Liver (tissue), 9 donors: ENCODE data around the gene PYGB. TPM values are rescaled to one million over a fixed set of nuclear protein-coding genes. Genes with fewer than 3 reads are reported as not detected.

ENCODE experiments used
- DNase-seq: peaks from one replicate; pipeline ENCODE4 v3.0.0-alpha.2; 2017; ENCODE audit warnings: low spot score
- H3K27ac ChIP-seq, 2 donors: one replicate each; pipeline ENCODE4 v1.7.0; 2013; ENCODE audit warnings: inconsistent platforms in 2 of 2, low read length in 2 of 2, control low read depth in 1 of 2, low read depth in 1 of 2, mild to moderate bottlenecking in 1 of 2
- H3K27me3 ChIP-seq, 4 donors: one replicate each; pipeline versions ENCODE4 v1.6.1 to v1.7.0; 2013; ENCODE audit warnings: low read length in 3 of 4, inconsistent platforms in 1 of 4, mild to moderate bottlenecking in 1 of 4, moderate library complexity in 1 of 4; ENCODE audit not compliant: control insufficient read depth in 4 of 4, insufficient read depth in 4 of 4
- H3K36me3 ChIP-seq, 4 donors: one replicate each; pipeline versions ENCODE4 v1.6.1 to v1.7.0; 2013; ENCODE audit warnings: low read length in 3 of 4, mild to moderate bottlenecking in 3 of 4, low read depth in 1 of 4, moderate library complexity in 1 of 4; ENCODE audit not compliant: control insufficient read depth in 4 of 4, insufficient read depth in 3 of 4
- H3K4me1 ChIP-seq, 4 donors: one replicate each; pipeline versions ENCODE4 v1.6.1 to v1.7.0; 2013; ENCODE audit warnings: low read length in 3 of 4, mild to moderate bottlenecking in 3 of 4, moderate library complexity in 1 of 4; ENCODE audit not compliant: control insufficient read depth in 4 of 4, insufficient read depth in 4 of 4
- H3K4me3 ChIP-seq, 3 donors: one replicate each; pipeline versions ENCODE4 v1.6.1 to v1.7.0; 2013; ENCODE audit warnings: low read length in 3 of 3, control low read depth in 1 of 3, low read depth in 1 of 3, mild to moderate bottlenecking in 1 of 3
- H3K9ac ChIP-seq, 2 donors: one replicate each; pipeline ENCODE4 v1.7.0; 2013; ENCODE audit warnings: low read length in 2 of 2, mild to moderate bottlenecking in 2 of 2, moderate library complexity in 2 of 2, control low read depth in 1 of 2, low read depth in 1 of 2
- H3K9me3 ChIP-seq, 4 donors: one replicate each; pipeline versions ENCODE4 v1.6.1 to v1.7.0; 2013; ENCODE audit warnings: low read length in 3 of 4; ENCODE audit not compliant: control insufficient read depth in 4 of 4
- CTCF ChIP-seq: fragments of 150-350 bp; IDR thresholded peaks from 2 replicates; pipeline ENCODE4 v1.5.1; 2017; ENCODE audit warnings: improper control_type of control experiment, low read depth, low read length; ENCODE audit not compliant: missing input control
- EGR1 ChIP-seq, 2 donors: IDR thresholded peaks; 2 replicates each; pipeline ENCODE4 v1.6.1; 2016 to 2018; ENCODE audit warnings: antibody characterized with exemption in 2 of 2, low read depth in 2 of 2
- FOXA1 ChIP-seq: IDR thresholded peaks from 2 replicates; pipeline ENCODE4 v1.6.1; 2016; ENCODE audit warnings: antibody characterized with exemption
- GABPA ChIP-seq, 2 donors: IDR thresholded peaks in 1 of 2; conservative IDR thresholded peaks in 1 of 2; 2 replicates each; pipeline ENCODE4 v1.6.1; 2016; ENCODE audit warnings: antibody characterized with exemption in 2 of 2, mild to moderate bottlenecking in 1 of 2, moderate library complexity in 1 of 2
- HNF4G ChIP-seq: IDR thresholded peaks from 2 replicates; pipeline ENCODE4 v1.6.1; 2016; ENCODE audit warnings: antibody characterized with exemption
- JUND ChIP-seq, 2 donors: IDR thresholded peaks; 2 replicates each; pipeline ENCODE4 v1.6.1; 2016; ENCODE audit warnings: antibody characterized with exemption in 2 of 2
- MAX ChIP-seq: IDR thresholded peaks from 2 replicates; pipeline ENCODE4 v1.6.1; 2016; ENCODE audit warnings: antibody characterized with exemption
- RAD21 ChIP-seq, 2 donors: IDR thresholded peaks; 2 replicates each; pipeline ENCODE4 v1.6.1; 2016; ENCODE audit warnings: antibody characterized with exemption in 2 of 2, mild to moderate bottlenecking in 2 of 2
- RXRA ChIP-seq, 2 donors: IDR thresholded peaks; 2 replicates each; pipeline ENCODE4 v1.6.1; 2017 to 2018; ENCODE audit warnings: antibody characterized with exemption in 2 of 2, mild to moderate bottlenecking in 1 of 2
- TAF1 ChIP-seq: conservative IDR thresholded peaks from 2 replicates; pipeline ENCODE4 v1.6.1; 2016; ENCODE audit warnings: antibody characterized with exemption, mild to moderate bottlenecking
- YY1 ChIP-seq: IDR thresholded peaks from 2 replicates; pipeline ENCODE4 v1.6.1; 2016; ENCODE audit warnings: antibody characterized with exemption, mild to moderate bottlenecking
- WGBS: extraction: QIAGEN DNeasy Blood & Tissue Kit; methylation state at CpG from one replicate; pipeline ENCODE4 v1.1.7; 2013; 5-methylcytosine and 5-hydroxymethylcytosine counted together
- polyA plus RNA-seq, 2 donors: library from polyadenylated mRNA; stranded (reverse) in 1 of 2; unstranded in 1 of 2; fragments of 200-250 nt in 1 of 2; fragments of >200 nt in 1 of 2; fragmentation: Nextera tagmentation in 1 of 2; extraction: Ambion mirVana in 1 of 2; gene quantifications; one replicate each; pipeline versions ENCODE4 v1.2.1 to v1.2.3, GENCODE V29; 2013 to 2015
- total RNA-seq, 2 donors: library from RNA; depleted of rRNA; stranded (reverse); fragments of >200 nt; gene quantifications; one replicate each; pipeline ENCODE4 v1.2.3, GENCODE V29; 2014
- TF ChIP-seq, protein P1 (sequence below): IDR thresholded peaks from 2 replicates; pipeline ENCODE4 v1.6.1; 2016; ENCODE audit warnings: antibody characterized with exemption, mild to moderate bottlenecking
- donor health status: healthy.
- donor health status: healthy.
- donor health status: healthy.
- donor health status: healthy.
- donor health status: healthy.

The PYGB gene
- total and polyA plus RNA-seq, 4 donors, result 3.6 to 11.7 (median 9.8) TPM

GRCh38 chr20:25206063-25206403 lies 41.9 kb upstream of the PYGB start:
- Histone ChIP-seq H3K27me3 (no peaks in the 10 kb centered on the region), H3K4me1 (no peaks in the 10 kb centered on the region), H3K4me3 (no peak overlapping the region), H3K27ac (no peak overlapping the region), H3K36me3 (peaks cover 0 to 3% (median 2%) of the 10 kb centered on the region in 4 donors), H3K9me3 (no peaks in the 10 kb centered on the region), H3K9ac (no peak overlapping the region)
- TF ChIP-seq RAD21 (IDR thresholded peaks at IDR 0.05) (no peak), CTCF (no peak), GABPA (IDR thresholded peaks at IDR 0.05 in 1 of 2, conservative IDR thresholded peaks at IDR 0.05 in 1 of 2) (no peak), MAX (no peak), RXRA (IDR thresholded peaks at IDR 0.05) (no peak), TAF1 (no peak)
- DNase-seq, result no peak
- WGBS, result 93% methylated on average over 9 of the region's 9 CpGs

DNA sequence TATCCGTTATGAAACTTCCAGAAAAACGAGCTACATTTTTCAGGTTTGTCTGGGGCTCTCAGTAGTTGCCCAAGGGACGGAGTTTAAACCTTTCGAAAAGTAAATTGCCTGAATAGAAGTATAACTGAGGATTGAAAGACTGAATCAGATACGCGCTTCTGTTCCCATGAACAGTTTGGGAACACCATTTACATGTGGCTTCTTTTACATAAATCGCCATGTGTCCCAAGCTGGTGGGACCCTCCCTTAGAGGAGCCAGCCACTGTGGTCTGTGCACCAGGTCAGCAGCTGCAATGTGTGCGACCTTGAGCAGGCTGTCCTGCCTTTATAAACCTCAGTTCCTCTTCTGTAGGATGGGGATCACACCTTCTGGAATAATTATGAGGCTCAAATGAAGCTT lies 41.3 kb upstream of the PYGB start:
- Histone ChIP-seq H3K27me3 (no peaks in the 10 kb centered on the region), H3K4me3 (no peak overlapping the region), H3K27ac (no peak overlapping the region), H3K4me1 (no peaks in the 10 kb centered on the region), H3K9me3 (no peaks in the 10 kb centered on the region), H3K9ac (no peak overlapping the region), H3K36me3 (peaks cover 0 to 3% (median 2%) of the 10 kb centered on the region in 4 donors)
- TF ChIP-seq, protein P1, sequence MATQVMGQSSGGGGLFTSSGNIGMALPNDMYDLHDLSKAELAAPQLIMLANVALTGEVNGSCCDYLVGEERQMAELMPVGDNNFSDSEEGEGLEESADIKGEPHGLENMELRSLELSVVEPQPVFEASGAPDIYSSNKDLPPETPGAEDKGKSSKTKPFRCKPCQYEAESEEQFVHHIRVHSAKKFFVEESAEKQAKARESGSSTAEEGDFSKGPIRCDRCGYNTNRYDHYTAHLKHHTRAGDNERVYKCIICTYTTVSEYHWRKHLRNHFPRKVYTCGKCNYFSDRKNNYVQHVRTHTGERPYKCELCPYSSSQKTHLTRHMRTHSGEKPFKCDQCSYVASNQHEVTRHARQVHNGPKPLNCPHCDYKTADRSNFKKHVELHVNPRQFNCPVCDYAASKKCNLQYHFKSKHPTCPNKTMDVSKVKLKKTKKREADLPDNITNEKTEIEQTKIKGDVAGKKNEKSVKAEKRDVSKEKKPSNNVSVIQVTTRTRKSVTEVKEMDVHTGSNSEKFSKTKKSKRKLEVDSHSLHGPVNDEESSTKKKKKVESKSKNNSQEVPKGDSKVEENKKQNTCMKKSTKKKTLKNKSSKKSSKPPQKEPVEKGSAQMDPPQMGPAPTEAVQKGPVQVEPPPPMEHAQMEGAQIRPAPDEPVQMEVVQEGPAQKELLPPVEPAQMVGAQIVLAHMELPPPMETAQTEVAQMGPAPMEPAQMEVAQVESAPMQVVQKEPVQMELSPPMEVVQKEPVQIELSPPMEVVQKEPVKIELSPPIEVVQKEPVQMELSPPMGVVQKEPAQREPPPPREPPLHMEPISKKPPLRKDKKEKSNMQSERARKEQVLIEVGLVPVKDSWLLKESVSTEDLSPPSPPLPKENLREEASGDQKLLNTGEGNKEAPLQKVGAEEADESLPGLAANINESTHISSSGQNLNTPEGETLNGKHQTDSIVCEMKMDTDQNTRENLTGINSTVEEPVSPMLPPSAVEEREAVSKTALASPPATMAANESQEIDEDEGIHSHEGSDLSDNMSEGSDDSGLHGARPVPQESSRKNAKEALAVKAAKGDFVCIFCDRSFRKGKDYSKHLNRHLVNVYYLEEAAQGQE, result no peak
- TF ChIP-seq MAX, result no peak
- TF ChIP-seq YY1, result no peak
- TF ChIP-seq TAF1, result no peak
- no peak for TF ChIP-seq JUND (IDR thresholded peaks at IDR 0.05)
- TF ChIP-seq GABPA (IDR thresholded peaks at IDR 0.05 in 1 of 2, conservative IDR thresholded peaks at IDR 0.05 in 1 of 2), result no peak
- no peak for TF ChIP-seq EGR1 (IDR thresholded peaks at IDR 0.05; ENCODE audit: low read depth in 2 of 2)
- no peak for TF ChIP-seq FOXA1
- TF ChIP-seq RXRA (IDR thresholded peaks at IDR 0.05), result no peak
- no peak for TF ChIP-seq HNF4G
- no peak for TF ChIP-seq RAD21 (IDR thresholded peaks at IDR 0.05)
- WGBS, result 98% methylated on average over 8 of the region's 8 CpGs
- DNase-seq, result no peak
